Left hindlimb (tissue), 1 donor: ENCODE results near the gene TMEM203.
"Not testable (repeated sequence)": the region's sequence is repeated elsewhere in the genome, so short reads cannot be mapped to it uniquely, and the experiment has no call there.

ENCODE experiments used
- DNase-seq: peaks from one replicate; pipeline ENCODE4 v3.0.0-alpha.2; 2018

TMEM203 gene

GRCh38 chr9:137241490-137242268 lies 36.2 kb upstream of the TMEM203 start:
- no peak for DNase-seq

GRCh38 chr9:137240841-137241489 lies 35.5 kb upstream of the TMEM203 start, which contains the start of gene TUBB4B:
TUBB4B (plus strand) TSS chr9:137241287; CDS start chr9:137241361, 74 bp downstream.
- DNase-seq, result peak; percentile 100

- peak; percentile 88 for DNase-seq
Observed at GRCh38 chr9:137240318-137240840, 34.9 kb upstream of the TMEM203 start.

- DNase-seq, result not testable (repeated sequence)
Observed at GRCh38 chr9:137239541-137240200, 34.2 kb upstream of the TMEM203 start.

- DNase-seq, result no peak
Observed at GRCh38 chr9:137237759-137238726, 32.6 kb upstream of the TMEM203 start.

- DNase-seq, result no peak
Observed at GRCh38 chr9:137236936-137237421, 31.5 kb upstream of the TMEM203 start.

GRCh38 chr9:137236238-137236935 lies 30.9 kb upstream of the TMEM203 start:
- DNase-seq, result peak; percentile 86

GRCh38 chr9:137235424-137236237 lies 30.2 kb upstream of the TMEM203 start:
- no peak for DNase-seq

- no peak for DNase-seq
Observed at GRCh38 chr9:137234758-137235423, 29.4 kb upstream of the TMEM203 start.

GRCh38 chr9:137234055-137234697 lies 28.7 kb upstream of the TMEM203 start:
- DNase-seq, result no peak

- DNase-seq, result no peak
Observed at GRCh38 chr9:137233143-137233980, 27.9 kb upstream of the TMEM203 start.

GRCh38 chr9:137232510-137232909 lies 27.1 kb upstream of the TMEM203 start:
- no peak for DNase-seq

- DNase-seq, result no peak
Observed at GRCh38 chr9:137232101-137232500, 26.7 kb upstream of the TMEM203 start.

GRCh38 chr9:137231372-137232039 lies 26.1 kb upstream of the TMEM203 start:
- no peak for DNase-seq

GRCh38 chr9:137230705-137231371 lies 25.4 kb upstream of the TMEM203 start, which contains the start of gene SLC34A3:
SLC34A3 (plus strand) TSS chr9:137230901; CDS start chr9:137231703, 802 bp downstream.
- no peak for DNase-seq

GRCh38 chr9:137229903-137230704 lies 24.7 kb upstream of the TMEM203 start:
- no peak for DNase-seq
